ENCODE measurements around the gene ADAMTS12. TPM values are rescaled to one million over a fixed set of nuclear protein-coding genes. Genes with fewer than 3 reads are reported as not detected.

The ADAMTS12 gene, protein sequence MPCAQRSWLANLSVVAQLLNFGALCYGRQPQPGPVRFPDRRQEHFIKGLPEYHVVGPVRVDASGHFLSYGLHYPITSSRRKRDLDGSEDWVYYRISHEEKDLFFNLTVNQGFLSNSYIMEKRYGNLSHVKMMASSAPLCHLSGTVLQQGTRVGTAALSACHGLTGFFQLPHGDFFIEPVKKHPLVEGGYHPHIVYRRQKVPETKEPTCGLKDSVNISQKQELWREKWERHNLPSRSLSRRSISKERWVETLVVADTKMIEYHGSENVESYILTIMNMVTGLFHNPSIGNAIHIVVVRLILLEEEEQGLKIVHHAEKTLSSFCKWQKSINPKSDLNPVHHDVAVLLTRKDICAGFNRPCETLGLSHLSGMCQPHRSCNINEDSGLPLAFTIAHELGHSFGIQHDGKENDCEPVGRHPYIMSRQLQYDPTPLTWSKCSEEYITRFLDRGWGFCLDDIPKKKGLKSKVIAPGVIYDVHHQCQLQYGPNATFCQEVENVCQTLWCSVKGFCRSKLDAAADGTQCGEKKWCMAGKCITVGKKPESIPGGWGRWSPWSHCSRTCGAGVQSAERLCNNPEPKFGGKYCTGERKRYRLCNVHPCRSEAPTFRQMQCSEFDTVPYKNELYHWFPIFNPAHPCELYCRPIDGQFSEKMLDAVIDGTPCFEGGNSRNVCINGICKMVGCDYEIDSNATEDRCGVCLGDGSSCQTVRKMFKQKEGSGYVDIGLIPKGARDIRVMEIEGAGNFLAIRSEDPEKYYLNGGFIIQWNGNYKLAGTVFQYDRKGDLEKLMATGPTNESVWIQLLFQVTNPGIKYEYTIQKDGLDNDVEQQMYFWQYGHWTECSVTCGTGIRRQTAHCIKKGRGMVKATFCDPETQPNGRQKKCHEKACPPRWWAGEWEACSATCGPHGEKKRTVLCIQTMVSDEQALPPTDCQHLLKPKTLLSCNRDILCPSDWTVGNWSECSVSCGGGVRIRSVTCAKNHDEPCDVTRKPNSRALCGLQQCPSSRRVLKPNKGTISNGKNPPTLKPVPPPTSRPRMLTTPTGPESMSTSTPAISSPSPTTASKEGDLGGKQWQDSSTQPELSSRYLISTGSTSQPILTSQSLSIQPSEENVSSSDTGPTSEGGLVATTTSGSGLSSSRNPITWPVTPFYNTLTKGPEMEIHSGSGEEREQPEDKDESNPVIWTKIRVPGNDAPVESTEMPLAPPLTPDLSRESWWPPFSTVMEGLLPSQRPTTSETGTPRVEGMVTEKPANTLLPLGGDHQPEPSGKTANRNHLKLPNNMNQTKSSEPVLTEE (N-terminal part only)
- polyA plus RNA-seq (2012; ENCODE audit: insufficient read length, low read depth), result 0.29 TPM

GRCh38 chr5:33891788-33892619, at the start of gene ADAMTS12:
TSS of gene ADAMTS12 (minus strand) at chr5:33891990. CDS start at chr5:33891856, 134 bp downstream.
- TF ChIP-seq, protein P1, sequence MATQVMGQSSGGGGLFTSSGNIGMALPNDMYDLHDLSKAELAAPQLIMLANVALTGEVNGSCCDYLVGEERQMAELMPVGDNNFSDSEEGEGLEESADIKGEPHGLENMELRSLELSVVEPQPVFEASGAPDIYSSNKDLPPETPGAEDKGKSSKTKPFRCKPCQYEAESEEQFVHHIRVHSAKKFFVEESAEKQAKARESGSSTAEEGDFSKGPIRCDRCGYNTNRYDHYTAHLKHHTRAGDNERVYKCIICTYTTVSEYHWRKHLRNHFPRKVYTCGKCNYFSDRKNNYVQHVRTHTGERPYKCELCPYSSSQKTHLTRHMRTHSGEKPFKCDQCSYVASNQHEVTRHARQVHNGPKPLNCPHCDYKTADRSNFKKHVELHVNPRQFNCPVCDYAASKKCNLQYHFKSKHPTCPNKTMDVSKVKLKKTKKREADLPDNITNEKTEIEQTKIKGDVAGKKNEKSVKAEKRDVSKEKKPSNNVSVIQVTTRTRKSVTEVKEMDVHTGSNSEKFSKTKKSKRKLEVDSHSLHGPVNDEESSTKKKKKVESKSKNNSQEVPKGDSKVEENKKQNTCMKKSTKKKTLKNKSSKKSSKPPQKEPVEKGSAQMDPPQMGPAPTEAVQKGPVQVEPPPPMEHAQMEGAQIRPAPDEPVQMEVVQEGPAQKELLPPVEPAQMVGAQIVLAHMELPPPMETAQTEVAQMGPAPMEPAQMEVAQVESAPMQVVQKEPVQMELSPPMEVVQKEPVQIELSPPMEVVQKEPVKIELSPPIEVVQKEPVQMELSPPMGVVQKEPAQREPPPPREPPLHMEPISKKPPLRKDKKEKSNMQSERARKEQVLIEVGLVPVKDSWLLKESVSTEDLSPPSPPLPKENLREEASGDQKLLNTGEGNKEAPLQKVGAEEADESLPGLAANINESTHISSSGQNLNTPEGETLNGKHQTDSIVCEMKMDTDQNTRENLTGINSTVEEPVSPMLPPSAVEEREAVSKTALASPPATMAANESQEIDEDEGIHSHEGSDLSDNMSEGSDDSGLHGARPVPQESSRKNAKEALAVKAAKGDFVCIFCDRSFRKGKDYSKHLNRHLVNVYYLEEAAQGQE (IDR thresholded peaks at IDR 0.05; ENCODE audit: insufficient read depth in 1 of 2, low read depth in 2 of 2, low read length in 2 of 2), result no peak
- TF ChIP-seq SIN3A (IDR thresholded peaks at IDR 0.05; ENCODE audit: borderline replicate concordance, insufficient read depth, low read length) (no peak), TAF1 (IDR thresholded peaks at IDR 0.05; ENCODE audit: borderline replicate concordance, insufficient read depth, low read length) (no peak), POLR2AphosphoS5 (IDR thresholded peaks at IDR 0.05; ENCODE audit: low read depth, low read length) (no peak), FOXP2 (optimal IDR thresholded peaks at IDR 0.05; ENCODE audit: borderline replicate concordance, extremely low read depth, extremely low read length, insufficient read depth) (no peak)

GRCh38 chr5:33941090-33941489, 49.3 kb upstream of the ADAMTS12 start:
- TF ChIP-seq TAF1 (IDR thresholded peaks at IDR 0.05; ENCODE audit: borderline replicate concordance, insufficient read depth, low read length) (no peak), SIN3A (IDR thresholded peaks at IDR 0.05; ENCODE audit: borderline replicate concordance, insufficient read depth, low read length) (no peak), FOXP2 (optimal IDR thresholded peaks at IDR 0.05; ENCODE audit: borderline replicate concordance, extremely low read depth, extremely low read length, insufficient read depth) (no peak), POLR2AphosphoS5 (IDR thresholded peaks at IDR 0.05; ENCODE audit: low read depth, low read length) (no peak)
- TF ChIP-seq, protein P1 (IDR thresholded peaks at IDR 0.05; ENCODE audit: insufficient read depth in 1 of 2, low read depth in 2 of 2, low read length in 2 of 2), result no peak

GRCh38 chr5:33939556-33940262, 47.9 kb upstream of the ADAMTS12 start:
- TF ChIP-seq, protein P1 (IDR thresholded peaks at IDR 0.05; ENCODE audit: insufficient read depth in 1 of 2, low read depth in 2 of 2, low read length in 2 of 2), result no peak
- TF ChIP-seq SIN3A (IDR thresholded peaks at IDR 0.05; ENCODE audit: borderline replicate concordance, insufficient read depth, low read length) (no peak), POLR2AphosphoS5 (IDR thresholded peaks at IDR 0.05; ENCODE audit: low read depth, low read length) (no peak), TAF1 (IDR thresholded peaks at IDR 0.05; ENCODE audit: borderline replicate concordance, insufficient read depth, low read length) (no peak), FOXP2 (optimal IDR thresholded peaks at IDR 0.05; ENCODE audit: borderline replicate concordance, extremely low read depth, extremely low read length, insufficient read depth) (no peak)

Measured in PFSK-1 (cell line).